SK-N-SH (cell line): ENCODE results near the gene SWAP70. TPM values are rescaled to one million over a fixed set of nuclear protein-coding genes. Genes with fewer than 3 reads are reported as not detected.

Experiments used
- CTCF ChIA-PET: fragments of 300-600, 350-600 bp; formaldehyde crosslinking; extraction: SDS; loops from one replicate; lab custom pipeline; 2021; lab: Yijun Ruan, JAX
- POLR2A ChIA-PET: fragments of 350-600 bp; sonication (Branson Sonifier 250); formaldehyde crosslinking; extraction: SDS; loops from one replicate; lab custom pipeline; 2020; ENCODE audit warnings: antibody characterized with exemption, inconsistent platforms; lab: Yijun Ruan, JAX
- DNase-seq: peaks from one replicate; pipeline ENCODE4 v3.0.0; 2012
- H2AFZ ChIP-seq: fragments of 200-600 bp; sonication (generic); 2 replicates; pipeline ENCODE4 v1.8.1; 2016; ENCODE audit warnings: antibody characterized with exemption, mild to moderate bottlenecking, low read depth
- H3F3A ChIP-seq: fragments of 200-600 bp; sonication (generic); replicated peaks from 2 replicates; pipeline ENCODE3; 2016; ENCODE audit warnings: antibody characterized with exemption, mild to moderate bottlenecking; ENCODE audit not compliant: insufficient read depth
- H3K27ac ChIP-seq, 2 experiments: fragments of 200-500 bp in 1 of 2; fragments of 200-600 bp in 1 of 2; sonication (Bioruptor generic) in 1 of 2; sonication (generic), shearing (Covaris generic) in 1 of 2; 2 replicates each; pipeline versions ENCODE4 v1.5.1 to v1.6.1; 2014 to 2016; ENCODE audit warnings: low read depth in 2 of 2, inconsistent platforms in 1 of 2, low read length in 1 of 2, mild to moderate bottlenecking in 1 of 2, mixed read lengths in 1 of 2
- H3K27me3 ChIP-seq: fragments of 200-600 bp; sonication (generic), shearing (Covaris generic); 2 replicates; pipeline ENCODE4 v1.6.1; 2016; ENCODE audit warnings: mixed run types; ENCODE audit not compliant: insufficient read depth
- H3K36me3 ChIP-seq, 2 experiments: fragments of 200-500 bp in 1 of 2; fragments of 200-600 bp in 1 of 2; sonication (Bioruptor generic) in 1 of 2; sonication (generic) in 1 of 2; replicated peaks in 1 of 2; 2 replicates each; pipeline versions ENCODE3 to v1.5.1; 2014 to 2016; ENCODE audit warnings: low read length in 1 of 2, mild to moderate bottlenecking in 1 of 2; ENCODE audit not compliant: insufficient read depth in 2 of 2, control insufficient read depth in 1 of 2
- H3K4me1 ChIP-seq, 2 experiments: fragments of 200-500 bp in 1 of 2; fragments of 200-600 bp in 1 of 2; sonication (Bioruptor generic) in 1 of 2; sonication (generic), shearing (Covaris generic) in 1 of 2; 2 replicates each; pipeline versions ENCODE4 v1.5.1 to v1.6.1; 2014 to 2016; ENCODE audit warnings: low read depth in 1 of 2, low read length in 1 of 2, mixed run types in 1 of 2; ENCODE audit not compliant: insufficient read depth in 2 of 2, control insufficient read depth in 1 of 2
- H3K4me2 ChIP-seq: fragments of 200-600 bp; sonication (generic), shearing (Covaris generic); 2 replicates; pipeline ENCODE4 v1.6.1; 2017; ENCODE audit warnings: mixed run types
- H3K4me3 ChIP-seq, 2 experiments: fragments of 200-500 bp in 1 of 2; fragments of 200-600 bp in 1 of 2; sonication (Bioruptor generic) in 1 of 2; sonication (generic), shearing (Covaris generic) in 1 of 2; 2 replicates each; pipeline versions ENCODE4 v1.5.1 to v1.8.1; 2014 to 2016; ENCODE audit warnings: low read depth in 2 of 2, inconsistent platforms in 1 of 2, low read length in 1 of 2, mild to moderate bottlenecking in 1 of 2, mixed read lengths in 1 of 2, moderate library complexity in 1 of 2
- H3K79me2 ChIP-seq: fragments of 200-600 bp; sonication (generic); 2 replicates; pipeline ENCODE4 v1.8.1; 2017; ENCODE audit warnings: mild to moderate bottlenecking; ENCODE audit not compliant: insufficient read depth
- H3K9ac ChIP-seq: fragments of 200-600 bp; sonication (generic); 2 replicates; pipeline ENCODE4 v1.6.1; 2017; ENCODE audit warnings: mixed run types
- H3K9me2 ChIP-seq: fragments of 200-600 bp; sonication (generic); 2 replicates; pipeline ENCODE4 v1.6.1; 2017; ENCODE audit warnings: mixed run types
- H3K9me3 ChIP-seq: fragments of 200-600 bp; sonication (generic); 2 replicates; pipeline ENCODE4 v1.6.1; 2017; ENCODE audit warnings: mixed run types, mild to moderate bottlenecking, moderate library complexity
- H4K20me1 ChIP-seq: fragments of 200-600 bp; sonication (generic); 2 replicates; pipeline ENCODE4 v1.6.1; 2017; ENCODE audit warnings: mild to moderate bottlenecking, mixed run types; ENCODE audit not compliant: insufficient read depth
- CTCF ChIP-seq: fragments of 200-600 bp; sonication (generic); IDR thresholded peaks from 2 replicates; pipeline ENCODE4 v1.6.1; 2017; ENCODE audit warnings: antibody characterized with exemption, mild to moderate bottlenecking, moderate library complexity
- ELF1 ChIP-seq: IDR thresholded peaks from 2 replicates; pipeline ENCODE4 v1.4.0; 2012
- EZH2phosphoT487 ChIP-seq: fragments of 200-600 bp; sonication (generic); IDR thresholded peaks from 2 replicates; pipeline ENCODE4 v1.6.1; 2017; ENCODE audit warnings: low read depth, mixed run types, mild to moderate bottlenecking, antibody characterized with exemption, moderate library complexity, borderline replicate concordance
- FOXJ3 ChIP-seq: sonication (generic); formaldehyde crosslinking; IDR thresholded peaks from 2 replicates; pipeline ENCODE4 v1.5.1; 2020; ENCODE audit warnings: mild to moderate bottlenecking, missing genetic modification reagents
- GABPA ChIP-seq: IDR thresholded peaks from 2 replicates; pipeline ENCODE4 v1.4.0; 2012; ENCODE audit warnings: low read depth, mild to moderate bottlenecking
- JUND ChIP-seq: IDR thresholded peaks from 2 replicates; pipeline ENCODE4 v1.4.0; 2012
- MEF2A ChIP-seq: IDR thresholded peaks from 2 replicates; pipeline ENCODE4 v1.4.0; 2012; ENCODE audit warnings: low read depth, borderline replicate concordance
- MXI1 ChIP-seq: IDR thresholded peaks from 2 replicates; pipeline ENCODE4 v1.6.1; 2012; ENCODE audit warnings: mild to moderate bottlenecking, low read depth, low read length, improper control_type of control experiment
- POLR2AphosphoS5 ChIP-seq: IDR thresholded peaks from 2 replicates; pipeline ENCODE4 v1.6.1; 2012; ENCODE audit warnings: low read depth, low read length
- SIN3A ChIP-seq: IDR thresholded peaks from 2 replicates; pipeline ENCODE4 v1.6.1; 2012; ENCODE audit warnings: low read depth, mild to moderate bottlenecking, low read length, moderate library complexity, borderline replicate concordance
- TCF12 ChIP-seq: IDR thresholded peaks from 2 replicates; pipeline ENCODE4 v1.4.0; 2012
- TEAD4 ChIP-seq: IDR thresholded peaks from 2 replicates; pipeline ENCODE4 v1.4.0; 2012; ENCODE audit warnings: mild to moderate bottlenecking, borderline replicate concordance; ENCODE audit not compliant: insufficient read depth
- WGBS: methylation state at CpG from one replicate; pipeline ENCODE4 v1.1.6; 2017; ENCODE audit warnings: low lambda C conversion rate; 5-methylcytosine and 5-hydroxymethylcytosine counted together
- polyA plus RNA-seq, 3 experiments: library from polyadenylated mRNA; depleted of rRNA; stranded (reverse); fragments of >200 nt; gene quantifications; 2 replicates each; pipeline ENCODE4 v1.2.3, GENCODE V29; 2012
- TF ChIP-seq, protein P1 (sequence below): fragments of 150-350 bp; IDR thresholded peaks from 2 replicates; pipeline ENCODE4 v1.6.1; 2016; ENCODE audit warnings: mild to moderate bottlenecking, low read depth, low read length
- TF ChIP-seq, protein P2 (sequence below): IDR thresholded peaks from 2 replicates; pipeline ENCODE4 v1.4.0; 2012; ENCODE audit warnings: low read depth
- TF ChIP-seq, protein P3 (sequence below): IDR thresholded peaks from 2 replicates; pipeline ENCODE4 v1.4.0; 2012; ENCODE audit warnings: low read depth, borderline replicate concordance
- TF ChIP-seq, protein P4 (sequence below): IDR thresholded peaks from 2 replicates; pipeline ENCODE4; 2012

SWAP70 gene
- polyA plus RNA-seq, 1 of the 3 experiments (the other 2 are of a cell fraction) = 10.6 TPM

- Histone ChIP-seq H3K27me3 (no peaks in the 10 kb centered on the region), H3F3A (peaks cover 36% of the 10 kb centered on the region), H3K9me2 (no peaks in the 10 kb centered on the region), H3K27ac (no peak overlapping the region), H3K9me3 (no peaks in the 10 kb centered on the region), H3K4me1 (peaks cover 34 to 38% of the 10 kb centered on the region in 2 experiments), H3K9ac (no peak overlapping the region), H4K20me1 (no peaks in the 10 kb centered on the region), H3K4me2 (no peak overlapping the region), H3K79me2 (no peaks in the 10 kb centered on the region), H3K36me3 (peaks cover 0 to 4% of the 10 kb centered on the region in 2 experiments), H3K4me3 (no peak overlapping the region), H2AFZ (no peak overlapping the region)
- WGBS = 83% methylated on average over 1 of the region's 5 CpGs
- POLR2A ChIA-PET = no interaction called here
- DNase-seq = no peak
- CTCF ChIA-PET = interaction anchor here (1.0 to 2.3 kb wide), 3 partner anchors 132 to 549 kb away, joined by 3 to 7 read pairs (median 5); partner anchors contain the start of gene ADM
- TF ChIP-seq, protein P1, sequence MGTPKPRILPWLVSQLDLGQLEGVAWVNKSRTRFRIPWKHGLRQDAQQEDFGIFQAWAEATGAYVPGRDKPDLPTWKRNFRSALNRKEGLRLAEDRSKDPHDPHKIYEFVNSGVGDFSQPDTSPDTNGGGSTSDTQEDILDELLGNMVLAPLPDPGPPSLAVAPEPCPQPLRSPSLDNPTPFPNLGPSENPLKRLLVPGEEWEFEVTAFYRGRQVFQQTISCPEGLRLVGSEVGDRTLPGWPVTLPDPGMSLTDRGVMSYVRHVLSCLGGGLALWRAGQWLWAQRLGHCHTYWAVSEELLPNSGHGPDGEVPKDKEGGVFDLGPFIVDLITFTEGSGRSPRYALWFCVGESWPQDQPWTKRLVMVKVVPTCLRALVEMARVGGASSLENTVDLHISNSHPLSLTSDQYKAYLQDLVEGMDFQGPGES = no peak
- no peak for TF ChIP-seq TCF12
- TF ChIP-seq JUND = no peak
- TF ChIP-seq, protein P2, sequence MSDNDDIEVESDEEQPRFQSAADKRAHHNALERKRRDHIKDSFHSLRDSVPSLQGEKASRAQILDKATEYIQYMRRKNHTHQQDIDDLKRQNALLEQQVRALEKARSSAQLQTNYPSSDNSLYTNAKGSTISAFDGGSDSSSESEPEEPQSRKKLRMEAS = no peak
- no peak for TF ChIP-seq ELF1
- TF ChIP-seq, protein P3, sequence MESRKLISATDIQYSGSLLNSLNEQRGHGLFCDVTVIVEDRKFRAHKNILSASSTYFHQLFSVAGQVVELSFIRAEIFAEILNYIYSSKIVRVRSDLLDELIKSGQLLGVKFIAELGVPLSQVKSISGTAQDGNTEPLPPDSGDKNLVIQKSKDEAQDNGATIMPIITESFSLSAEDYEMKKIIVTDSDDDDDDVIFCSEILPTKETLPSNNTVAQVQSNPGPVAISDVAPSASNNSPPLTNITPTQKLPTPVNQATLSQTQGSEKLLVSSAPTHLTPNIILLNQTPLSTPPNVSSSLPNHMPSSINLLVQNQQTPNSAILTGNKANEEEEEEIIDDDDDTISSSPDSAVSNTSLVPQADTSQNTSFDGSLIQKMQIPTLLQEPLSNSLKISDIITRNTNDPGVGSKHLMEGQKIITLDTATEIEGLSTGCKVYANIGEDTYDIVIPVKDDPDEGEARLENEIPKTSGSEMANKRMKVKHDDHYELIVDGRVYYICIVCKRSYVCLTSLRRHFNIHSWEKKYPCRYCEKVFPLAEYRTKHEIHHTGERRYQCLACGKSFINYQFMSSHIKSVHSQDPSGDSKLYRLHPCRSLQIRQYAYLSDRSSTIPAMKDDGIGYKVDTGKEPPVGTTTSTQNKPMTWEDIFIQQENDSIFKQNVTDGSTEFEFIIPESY = no peak
- TF ChIP-seq SIN3A = no peak
- no peak for TF ChIP-seq EZH2phosphoT487
- no peak for TF ChIP-seq TEAD4
- TF ChIP-seq GABPA = no peak
- TF ChIP-seq, protein P4, sequence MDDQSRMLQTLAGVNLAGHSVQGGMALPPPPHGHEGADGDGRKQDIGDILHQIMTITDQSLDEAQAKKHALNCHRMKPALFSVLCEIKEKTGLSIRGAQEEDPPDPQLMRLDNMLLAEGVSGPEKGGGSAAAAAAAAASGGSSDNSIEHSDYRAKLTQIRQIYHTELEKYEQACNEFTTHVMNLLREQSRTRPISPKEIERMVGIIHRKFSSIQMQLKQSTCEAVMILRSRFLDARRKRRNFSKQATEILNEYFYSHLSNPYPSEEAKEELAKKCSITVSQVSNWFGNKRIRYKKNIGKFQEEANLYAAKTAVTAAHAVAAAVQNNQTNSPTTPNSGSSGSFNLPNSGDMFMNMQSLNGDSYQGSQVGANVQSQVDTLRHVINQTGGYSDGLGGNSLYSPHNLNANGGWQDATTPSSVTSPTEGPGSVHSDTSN = no peak
These were observed 92.6 kb downstream of the SWAP70 start for GRCh38 chr11:9756461-9756860.

GRCh38 chr11:9756878-9757277 is 93.0 kb downstream of the SWAP70 start:
- no peak for DNase-seq
- no peaks in the 10 kb centered on the region for H3K27me3 ChIP-seq
- no peak overlapping the region for H3K27ac ChIP-seq
- H3K9me3 ChIP-seq = no peaks in the 10 kb centered on the region
- no peak overlapping the region for H3K4me2 ChIP-seq
- no peaks in the 10 kb centered on the region for H4K20me1 ChIP-seq
- 94% methylated on average over 5 of the region's 6 CpGs for WGBS
- H3K36me3 ChIP-seq = peaks cover 0 to 4% of the 10 kb centered on the region in 2 experiments
- peaks cover 34 to 38% of the 10 kb centered on the region in 2 experiments for H3K4me1 ChIP-seq
- H3K4me3 ChIP-seq = no peak overlapping the region
- TF ChIP-seq MEF2A = no peak
- TF ChIP-seq ELF1 = no peak
- TF ChIP-seq POLR2AphosphoS5 = no peak
- TF ChIP-seq MXI1 = no peak
- no peak for TF ChIP-seq CTCF
- TF ChIP-seq FOXJ3 (CRISPR knock-in tag) = no peak
- TF ChIP-seq SIN3A = no peak
- H3F3A ChIP-seq = peaks cover 36% of the 10 kb centered on the region
- H3K9ac ChIP-seq = no peak overlapping the region
- ChIA-PET CTCF (interaction anchor here (1.0 to 2.3 kb wide), 3 partner anchors 132 to 549 kb away, joined by 3 to 7 read pairs (median 5); partner anchors contain the start of gene ADM), POLR2A (no interaction called here)
- no peaks in the 10 kb centered on the region for H3K79me2 ChIP-seq
- H2AFZ ChIP-seq = no peak overlapping the region
- no peaks in the 10 kb centered on the region for H3K9me2 ChIP-seq
